Measurements from ENCODE around the gene C12orf57.
A peak's percentile ranks its signal among the peaks of the same experiment; 100 is the strongest.

The C12orf57 gene

DNA sequence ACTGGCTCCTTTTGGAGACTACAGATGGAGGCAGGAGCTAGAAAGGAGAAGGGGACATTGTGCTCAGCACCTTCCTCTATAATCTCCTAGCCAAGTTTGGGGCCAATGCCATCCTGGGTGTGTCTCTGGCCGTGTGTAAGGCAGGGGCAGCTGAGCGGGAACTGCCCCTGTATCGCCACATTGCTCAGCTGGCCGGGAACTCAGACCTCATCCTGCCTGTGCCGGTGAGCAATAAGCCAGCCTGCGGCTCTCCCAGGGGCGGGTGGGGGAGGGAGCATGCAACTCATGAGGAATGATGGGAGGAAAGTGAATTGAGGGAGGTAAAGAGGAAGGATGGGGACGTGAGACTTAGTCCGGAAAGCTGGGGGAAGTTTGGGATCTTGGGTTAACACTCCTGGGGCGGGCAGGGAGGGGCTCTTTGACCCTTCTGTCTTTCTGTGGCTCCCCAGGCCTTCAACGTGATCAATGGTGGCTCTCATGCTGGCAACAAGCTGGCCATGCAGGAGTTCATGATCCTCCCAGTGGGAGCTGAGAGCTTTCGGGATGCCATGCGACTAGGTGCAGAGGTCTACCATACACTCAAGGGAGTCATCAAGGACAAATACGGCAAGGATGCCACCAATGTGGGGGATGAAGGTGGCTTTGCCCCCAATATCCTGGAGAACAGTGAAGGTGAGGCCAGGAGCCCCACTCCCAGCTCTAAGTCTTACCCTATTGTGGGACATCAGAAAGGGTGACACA is 26.2 kb upstream of the C12orf57 start:
- no peak for DNase-seq (ENCODE audit: low read depth)

DNA sequence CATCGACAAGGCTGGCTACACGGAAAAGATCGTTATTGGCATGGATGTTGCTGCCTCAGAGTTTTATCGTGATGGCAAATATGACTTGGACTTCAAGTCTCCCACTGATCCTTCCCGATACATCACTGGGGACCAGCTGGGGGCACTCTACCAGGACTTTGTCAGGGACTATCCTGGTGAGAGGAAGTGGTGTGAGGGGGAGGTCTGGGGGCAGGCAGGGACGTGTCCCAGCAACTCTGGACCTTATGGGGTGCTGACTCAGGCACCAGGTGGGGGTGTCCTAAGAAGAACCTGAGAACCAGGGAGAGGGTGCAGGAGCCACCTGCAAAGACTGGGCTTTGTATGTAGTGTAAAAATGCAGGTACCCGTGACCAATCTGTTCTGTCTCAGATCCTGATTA is 24.2 kb upstream of the C12orf57 start:
- DNase-seq (ENCODE audit: low read depth), result no peak

DNA sequence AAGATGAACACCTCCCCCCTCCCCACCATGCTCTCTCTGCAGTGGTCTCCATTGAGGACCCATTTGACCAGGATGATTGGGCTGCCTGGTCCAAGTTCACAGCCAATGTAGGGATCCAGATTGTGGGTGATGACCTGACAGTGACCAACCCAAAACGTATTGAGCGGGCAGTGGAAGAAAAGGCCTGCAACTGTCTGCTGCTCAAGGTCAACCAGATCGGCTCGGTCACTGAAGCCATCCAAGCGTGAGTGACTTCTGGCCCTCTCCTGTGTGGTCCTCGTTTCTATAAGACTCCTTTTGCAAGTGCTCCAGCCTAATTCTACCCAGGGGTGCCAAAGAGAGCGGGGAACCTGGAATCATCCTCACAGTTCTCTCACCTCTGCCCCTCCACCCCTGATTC is 22.3 kb upstream of the C12orf57 start:
- DNase-seq (ENCODE audit: low read depth), result no peak

DNA sequence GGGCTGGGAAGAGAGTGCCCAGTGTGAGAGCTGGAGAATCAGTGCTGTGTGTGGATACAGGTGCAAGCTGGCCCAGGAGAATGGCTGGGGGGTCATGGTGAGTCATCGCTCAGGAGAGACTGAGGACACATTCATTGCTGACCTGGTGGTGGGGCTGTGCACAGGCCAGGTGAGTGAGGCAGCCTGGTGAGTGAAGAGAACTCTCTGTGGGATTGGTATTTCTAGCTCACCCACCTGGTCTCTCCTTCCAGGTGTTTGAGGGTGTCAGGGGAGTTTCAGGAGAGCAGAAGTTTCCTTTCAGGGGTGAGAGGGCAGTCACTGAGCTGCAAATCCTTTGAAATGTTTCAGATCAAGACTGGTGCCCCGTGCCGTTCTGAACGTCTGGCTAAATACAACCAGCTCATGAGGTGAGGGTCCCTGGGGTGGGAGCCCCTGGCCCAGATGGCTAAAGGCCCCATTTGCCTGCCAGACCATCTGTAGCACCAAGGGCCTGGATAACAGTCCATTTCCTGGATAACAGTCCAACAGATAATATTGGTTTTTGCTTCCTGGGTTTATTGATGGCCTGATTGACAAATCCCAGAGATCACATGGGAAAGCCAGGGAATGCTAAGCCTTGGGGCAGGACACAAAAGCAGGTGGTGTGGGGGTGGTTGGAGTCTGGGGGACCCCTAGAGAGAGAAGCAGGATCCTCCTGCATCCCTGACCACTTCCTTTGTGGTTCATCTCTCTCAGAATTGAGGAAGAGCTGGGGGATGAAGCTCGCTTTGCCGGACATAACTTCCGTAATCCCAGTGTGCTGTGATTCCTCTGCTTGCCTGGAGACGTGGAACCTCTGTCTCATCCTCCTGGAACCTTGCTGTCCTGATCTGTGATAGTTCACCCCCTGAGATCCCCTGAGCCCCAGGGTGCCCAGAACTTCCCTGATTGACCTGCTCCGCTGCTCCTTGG is 21.6 kb upstream of the C12orf57 start:
- DNase-seq (ENCODE audit: low read depth), result no peak

DNA sequence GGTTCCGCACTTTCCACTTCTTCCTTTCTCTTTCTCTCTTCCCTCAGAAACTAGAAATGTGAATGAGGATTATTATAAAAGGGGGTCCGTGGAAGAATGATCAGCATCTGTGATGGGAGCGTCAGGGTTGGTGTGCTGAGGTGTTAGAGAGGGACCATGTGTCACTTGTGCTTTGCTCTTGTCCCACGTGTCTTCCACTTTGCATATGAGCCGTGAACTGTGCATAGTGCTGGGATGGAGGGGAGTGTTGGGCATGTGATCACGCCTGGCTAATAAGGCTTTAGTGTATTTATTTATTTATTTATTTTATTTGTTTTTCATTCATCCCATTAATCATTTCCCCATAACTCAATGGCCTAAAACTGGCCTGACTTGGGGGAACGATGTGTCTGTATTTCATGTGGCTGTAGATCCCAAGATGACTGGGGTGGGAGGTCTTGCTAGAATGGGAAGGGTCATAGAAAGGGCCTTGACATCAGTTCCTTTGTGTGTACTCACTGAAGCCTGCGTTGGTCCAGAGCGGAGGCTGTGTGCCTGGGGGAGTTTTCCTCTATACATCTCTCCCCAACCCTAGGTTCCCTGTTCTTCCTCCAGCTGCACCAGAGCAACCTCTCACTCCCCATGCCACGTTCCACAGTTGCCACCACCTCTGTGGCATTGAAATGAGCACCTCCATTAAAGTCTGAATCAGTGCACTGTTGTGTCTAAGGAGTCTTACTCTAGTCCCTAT is 20.7 kb upstream of the C12orf57 start:
- no peak for DNase-seq (ENCODE audit: low read depth)

DNA sequence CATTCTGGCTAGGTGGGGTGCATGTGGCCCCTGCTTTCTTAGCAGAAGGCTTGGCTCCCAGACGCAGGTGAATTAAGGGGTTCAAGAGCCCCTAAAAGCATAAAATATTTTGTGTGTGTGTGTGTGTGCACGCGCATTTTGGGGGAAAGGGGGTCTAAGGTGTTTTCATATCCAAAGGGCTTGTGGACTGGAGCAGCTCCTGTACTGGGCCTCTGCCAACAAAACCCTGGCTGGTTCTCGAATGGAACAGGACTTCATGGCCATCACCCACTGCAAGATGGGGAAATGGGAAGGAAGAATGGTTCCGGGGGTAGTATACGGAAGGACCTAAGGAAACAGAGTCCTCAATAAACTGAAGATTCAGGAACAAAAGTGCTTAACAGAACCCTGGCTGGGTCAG is 20.0 kb upstream of the C12orf57 start:
- DNase-seq (ENCODE audit: low read depth), result no peak

DNA sequence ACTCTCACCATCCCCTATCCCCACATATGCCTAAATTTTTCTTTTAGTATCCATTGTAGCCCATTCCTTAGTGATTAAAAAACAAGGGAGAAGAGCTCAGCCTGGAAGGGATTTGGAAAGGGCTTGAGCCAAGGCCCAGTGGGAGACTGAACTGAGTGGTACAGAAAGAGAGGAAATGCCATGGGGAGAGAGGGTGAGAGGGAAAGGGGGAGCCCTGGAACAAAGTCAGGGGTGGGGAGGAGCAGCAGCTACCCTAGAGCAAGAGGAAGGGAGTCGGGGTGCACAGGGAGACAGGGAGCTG is 18.6 kb upstream of the C12orf57 start:
- DNase-seq (ENCODE audit: low read depth), result no peak

DNA sequence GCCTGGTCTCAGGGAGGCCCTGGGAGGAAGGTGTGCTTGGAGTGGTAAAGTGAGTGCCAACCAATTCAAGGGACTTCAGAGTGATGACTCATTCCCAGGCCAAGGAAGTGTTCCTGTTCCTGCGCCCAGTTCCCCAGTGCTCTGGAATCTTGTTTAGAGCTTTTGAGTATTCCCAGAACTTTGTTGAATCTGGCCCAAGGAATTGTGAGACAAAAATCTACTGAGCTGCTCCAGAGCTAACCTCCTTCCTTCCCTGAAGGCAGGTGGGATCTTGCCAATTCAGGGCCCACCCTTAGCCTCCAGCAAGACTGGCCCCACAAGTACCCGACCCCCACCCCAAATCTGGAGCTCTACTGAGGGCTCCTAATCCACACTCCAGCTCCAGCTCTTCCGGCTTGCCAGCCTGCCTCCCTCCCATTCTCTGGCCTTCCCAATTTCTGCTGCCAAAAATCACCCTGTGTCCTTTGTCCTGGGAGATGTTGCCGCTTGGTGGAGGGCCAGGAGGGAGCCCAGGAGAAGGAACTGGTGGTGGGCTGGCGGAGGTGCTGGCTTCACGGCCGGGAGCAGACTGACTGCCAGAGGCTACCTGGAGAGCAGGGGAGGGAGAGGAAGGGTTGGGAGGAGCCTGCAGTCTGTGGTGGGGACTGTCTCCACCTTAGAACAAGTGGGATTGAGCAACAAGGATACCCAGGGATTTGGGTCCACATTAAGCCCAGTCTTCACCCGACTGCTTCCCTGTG is 18.1 kb upstream of the C12orf57 start:
- no peak for DNase-seq (ENCODE audit: low read depth)

DNA sequence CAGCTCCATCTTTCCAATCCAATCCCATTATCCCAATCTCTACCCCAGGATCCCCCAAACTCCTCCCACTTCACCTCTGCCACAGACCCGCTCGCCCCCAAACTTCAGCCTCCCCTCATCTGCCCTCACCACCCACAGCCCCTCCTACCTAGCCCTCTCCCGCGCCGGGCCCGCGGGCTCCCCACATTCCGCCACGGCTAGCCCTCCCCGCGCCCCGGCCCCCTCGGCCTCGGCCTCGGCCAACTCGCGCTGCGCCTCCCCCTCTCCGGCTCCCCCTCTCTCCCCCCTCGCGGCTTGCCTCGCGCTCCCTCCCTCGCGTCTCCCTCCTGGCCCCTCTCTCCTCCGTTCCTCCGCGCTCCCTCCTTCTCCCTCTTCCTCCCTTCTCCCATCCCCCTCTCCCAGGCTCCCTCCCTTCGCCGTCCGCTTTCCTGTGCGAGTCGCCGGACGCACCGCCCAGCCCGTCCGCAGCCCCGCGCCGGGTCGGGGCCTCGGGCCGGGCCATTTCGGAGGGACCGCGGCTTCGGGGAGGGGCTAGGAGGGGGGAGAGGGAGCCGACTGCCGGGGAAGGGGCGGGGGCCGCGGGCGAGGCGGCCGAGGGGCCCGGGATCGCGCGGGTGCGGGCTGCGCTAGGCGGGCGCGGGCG is 16.3 kb upstream of the C12orf57 start, which contains the start of gene ATN1:
ATN1 (plus strand) TSS at position 581 of the 643 bp plus-strand sequence. CDS start 6,043 bp downstream, outside the sequence.
- DNase-seq (ENCODE audit: low read depth), result peak; percentile 33

DNA sequence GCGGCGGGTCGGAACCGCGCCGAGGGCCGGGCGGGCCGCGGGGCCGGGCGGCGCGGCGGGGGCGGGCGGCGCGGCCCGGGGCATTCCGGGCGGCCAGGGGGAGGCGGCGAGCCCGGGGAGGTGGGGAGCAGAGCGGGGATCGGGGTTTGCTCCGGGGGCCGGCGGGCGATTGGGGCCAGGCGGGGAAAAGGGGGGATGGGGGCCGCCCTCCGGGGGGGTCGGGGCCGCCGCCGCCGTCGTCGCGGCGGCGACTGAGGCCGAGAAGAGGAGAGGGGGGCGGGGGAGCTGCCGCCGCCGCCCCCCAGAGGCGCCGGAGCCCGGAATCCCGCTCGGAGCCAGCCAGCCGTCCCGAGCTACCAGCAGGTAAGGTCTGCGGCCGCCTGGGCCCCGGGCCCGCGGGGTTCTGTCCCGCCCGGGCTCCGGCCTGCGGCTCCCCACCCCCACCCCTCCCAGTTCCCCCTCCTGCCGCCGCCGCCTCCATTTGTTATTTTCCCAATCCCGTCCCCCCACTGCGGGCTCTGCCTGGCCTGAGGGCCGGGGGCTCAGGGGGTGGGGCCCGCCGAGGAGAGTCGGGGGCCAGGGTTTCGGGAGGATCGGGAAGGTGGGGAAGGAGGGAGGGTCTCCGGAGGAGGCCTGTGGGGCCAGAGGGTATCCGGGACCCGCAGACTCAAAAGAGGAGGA is 15.7 kb upstream of the C12orf57 start:
- no peak for DNase-seq (ENCODE audit: low read depth)

DNA sequence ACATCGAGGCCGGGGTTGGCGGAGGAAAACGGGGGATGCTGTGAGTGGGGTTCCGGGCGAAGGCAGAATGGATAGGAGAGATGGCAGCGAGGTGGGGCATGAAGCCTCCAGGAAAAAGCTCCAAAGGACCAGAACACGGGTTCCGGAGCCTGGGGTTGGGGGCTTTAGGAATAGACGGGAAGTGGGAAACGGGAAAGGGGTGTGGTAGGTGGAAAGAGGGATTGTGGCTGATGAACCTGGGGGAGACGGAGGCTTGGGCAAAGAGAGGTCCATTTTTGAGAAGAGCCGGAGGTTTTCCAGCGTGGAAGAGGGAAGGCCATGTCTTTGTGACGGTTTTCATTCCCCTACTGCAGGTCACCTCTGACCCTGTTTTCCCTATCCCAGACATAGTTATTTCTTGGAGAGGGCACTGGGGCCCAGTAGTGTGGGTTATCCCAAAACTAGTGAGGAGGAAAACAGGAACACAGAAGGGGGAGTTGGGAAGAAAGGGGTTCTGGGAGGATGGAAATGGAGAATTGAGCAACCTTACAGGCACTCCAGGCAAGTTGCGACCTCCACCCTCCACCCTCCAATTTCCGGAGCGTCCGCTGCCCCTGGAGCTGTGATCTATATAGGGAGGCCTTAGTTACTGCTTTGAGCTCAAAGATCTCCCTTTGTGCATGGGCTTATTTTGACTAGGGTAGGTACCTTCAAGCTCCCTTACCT is 15.0 kb upstream of the C12orf57 start:
- no peak for DNase-seq (ENCODE audit: low read depth)

DNA sequence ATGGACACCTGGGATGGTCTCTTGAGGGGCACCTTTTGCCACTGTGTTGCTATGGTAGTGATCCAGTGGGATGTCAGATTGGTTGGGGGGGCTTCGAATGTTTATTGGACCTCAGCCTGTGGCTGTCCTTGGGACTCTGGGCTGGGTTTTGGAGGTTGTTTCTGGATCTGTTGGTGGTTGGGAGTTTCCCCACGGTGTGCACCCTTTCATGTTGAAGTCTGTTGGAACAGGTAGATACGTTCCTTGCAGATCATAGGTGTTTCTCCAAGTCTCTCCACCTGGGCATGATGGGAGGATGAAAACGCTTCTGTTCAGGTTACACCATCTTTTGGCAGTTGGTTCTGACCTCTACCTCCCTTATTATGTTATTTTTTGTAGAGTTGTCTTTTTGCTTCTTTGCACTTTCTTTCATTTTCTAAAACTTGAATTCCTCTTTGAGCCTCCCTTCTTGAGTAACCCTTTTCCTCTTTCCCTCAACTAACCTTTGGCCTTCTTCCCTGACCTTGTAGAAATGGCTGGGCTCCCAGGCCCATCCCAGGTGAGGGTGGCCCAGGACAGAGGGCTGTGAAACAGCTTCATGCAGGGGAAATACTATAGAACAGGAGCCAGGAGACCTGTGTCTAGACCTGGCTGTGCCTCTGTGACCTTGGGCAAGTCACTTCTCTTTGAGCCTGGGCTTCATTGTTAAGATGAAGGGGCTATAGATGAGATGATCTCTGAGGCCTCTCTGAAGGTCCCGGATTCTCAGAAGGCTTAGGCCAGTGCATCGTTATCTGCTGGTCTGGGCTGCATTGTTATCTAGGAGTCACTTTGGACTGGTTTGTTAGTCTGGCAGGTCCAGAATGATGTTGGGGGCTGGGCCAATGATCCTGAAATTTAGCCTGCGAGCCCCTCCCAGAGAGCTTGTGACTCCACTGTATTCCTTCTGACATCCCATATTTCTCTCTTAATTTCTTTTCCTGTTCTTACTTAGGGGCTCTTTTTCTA is 14.1 kb upstream of the C12orf57 start:
- DNase-seq (ENCODE audit: low read depth), result no peak

DNA sequence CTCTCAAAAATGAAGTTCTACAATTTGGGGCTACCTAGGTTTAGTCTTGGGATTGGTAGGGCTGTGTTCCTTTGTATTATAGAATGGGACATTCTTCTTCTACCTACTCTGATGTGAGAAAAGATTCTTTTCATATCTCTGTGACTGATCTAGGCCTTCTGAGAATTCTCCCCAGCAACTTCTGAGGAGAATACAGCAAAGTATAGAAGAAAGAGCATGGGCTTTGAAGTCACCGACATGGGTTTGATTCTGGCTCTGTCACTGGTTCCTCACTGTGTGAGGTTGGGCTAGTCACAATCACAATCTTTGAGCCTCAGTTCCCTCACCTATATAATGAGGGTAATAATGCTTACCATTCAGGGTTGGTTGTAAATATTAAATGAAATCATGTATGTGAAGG is 11.1 kb upstream of the C12orf57 start:
- no peak for DNase-seq (ENCODE audit: low read depth)

DNA sequence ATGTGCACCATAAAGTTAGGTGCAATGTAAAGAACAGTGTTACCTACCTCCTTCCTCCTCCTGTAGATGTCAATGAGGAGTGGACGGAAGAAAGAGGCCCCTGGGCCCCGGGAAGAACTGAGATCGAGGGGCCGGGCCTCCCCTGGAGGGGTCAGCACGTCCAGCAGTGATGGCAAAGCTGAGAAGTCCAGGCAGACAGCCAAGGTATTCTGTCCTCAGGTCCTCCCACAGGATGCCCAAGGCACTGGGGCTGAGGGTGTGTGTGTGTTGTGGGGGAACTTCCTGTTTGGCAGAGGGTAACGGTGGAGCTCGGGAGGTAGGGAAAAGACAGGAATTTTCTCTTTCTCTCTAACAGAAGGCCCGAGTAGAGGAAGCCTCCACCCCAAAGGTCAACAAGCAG is 9.7 kb upstream of the C12orf57 start:
- DNase-seq (ENCODE audit: low read depth), result no peak

DNA sequence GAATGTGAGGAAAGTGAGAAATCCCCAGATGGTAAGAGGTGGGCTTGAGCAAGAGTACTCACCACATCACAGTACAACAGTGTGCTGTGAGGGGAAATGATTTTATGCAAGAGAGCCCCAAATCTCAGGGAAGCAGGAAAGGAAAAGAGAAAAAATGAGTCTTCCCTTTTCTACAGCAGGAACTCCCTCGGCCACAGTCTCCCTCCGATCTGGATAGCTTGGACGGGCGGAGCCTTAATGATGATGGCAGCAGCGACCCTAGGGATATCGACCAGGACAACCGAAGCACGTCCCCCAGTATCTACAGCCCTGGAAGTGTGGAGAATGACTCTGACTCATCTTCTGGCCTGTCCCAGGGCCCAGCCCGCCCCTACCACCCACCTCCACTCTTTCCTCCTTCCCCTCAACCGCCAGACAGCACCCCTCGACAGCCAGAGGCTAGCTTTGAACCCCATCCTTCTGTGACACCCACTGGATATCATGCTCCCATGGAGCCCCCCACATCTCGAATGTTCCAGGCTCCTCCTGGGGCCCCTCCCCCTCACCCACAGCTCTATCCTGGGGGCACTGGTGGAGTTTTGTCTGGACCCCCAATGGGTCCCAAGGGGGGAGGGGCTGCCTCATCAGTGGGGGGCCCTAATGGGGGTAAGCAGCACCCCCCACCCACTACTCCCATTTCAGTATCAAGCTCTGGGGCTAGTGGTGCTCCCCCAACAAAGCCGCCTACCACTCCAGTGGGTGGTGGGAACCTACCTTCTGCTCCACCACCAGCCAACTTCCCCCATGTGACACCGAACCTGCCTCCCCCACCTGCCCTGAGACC is 8.2 kb upstream of the C12orf57 start:
- DNase-seq (ENCODE audit: low read depth), result no peak

DNA sequence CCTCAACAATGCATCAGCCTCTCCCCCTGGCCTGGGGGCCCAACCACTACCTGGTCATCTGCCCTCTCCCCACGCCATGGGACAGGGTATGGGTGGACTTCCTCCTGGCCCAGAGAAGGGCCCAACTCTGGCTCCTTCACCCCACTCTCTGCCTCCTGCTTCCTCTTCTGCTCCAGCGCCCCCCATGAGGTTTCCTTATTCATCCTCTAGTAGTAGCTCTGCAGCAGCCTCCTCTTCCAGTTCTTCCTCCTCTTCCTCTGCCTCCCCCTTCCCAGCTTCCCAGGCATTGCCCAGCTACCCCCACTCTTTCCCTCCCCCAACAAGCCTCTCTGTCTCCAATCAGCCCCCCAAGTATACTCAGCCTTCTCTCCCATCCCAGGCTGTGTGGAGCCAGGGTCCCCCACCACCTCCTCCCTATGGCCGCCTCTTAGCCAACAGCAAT is 7.6 kb upstream of the C12orf57 start:
- DNase-seq (ENCODE audit: low read depth), result no peak

DNA sequence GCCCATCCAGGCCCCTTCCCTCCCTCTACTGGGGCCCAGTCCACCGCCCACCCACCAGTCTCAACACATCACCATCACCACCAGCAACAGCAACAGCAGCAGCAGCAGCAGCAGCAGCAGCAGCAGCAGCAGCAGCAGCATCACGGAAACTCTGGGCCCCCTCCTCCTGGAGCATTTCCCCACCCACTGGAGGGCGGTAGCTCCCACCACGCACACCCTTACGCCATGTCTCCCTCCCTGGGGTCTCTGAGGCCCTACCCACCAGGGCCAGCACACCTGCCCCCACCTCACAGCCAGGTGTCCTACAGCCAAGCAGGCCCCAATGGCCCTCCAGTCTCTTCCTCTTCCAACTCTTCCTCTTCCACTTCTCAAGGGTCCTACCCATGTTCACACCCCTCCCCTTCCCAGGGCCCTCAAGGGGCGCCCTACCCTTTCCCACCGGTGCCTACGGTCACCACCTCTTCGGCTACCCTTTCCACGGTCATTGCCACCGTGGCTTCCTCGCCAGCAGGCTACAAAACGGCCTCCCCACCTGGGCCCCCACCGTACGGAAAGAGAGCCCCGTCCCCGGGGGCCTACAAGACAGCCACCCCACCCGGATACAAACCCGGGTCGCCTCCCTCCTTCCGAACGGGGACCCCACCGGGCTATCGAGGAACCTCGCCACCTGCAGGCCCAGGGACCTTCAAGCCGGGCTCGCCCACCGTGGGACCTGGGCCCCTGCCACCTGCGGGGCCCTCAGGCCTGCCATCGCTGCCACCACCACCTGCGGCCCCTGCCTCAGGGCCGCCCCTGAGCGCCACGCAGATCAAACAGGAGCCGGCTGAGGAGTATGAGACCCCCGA is 7.0 kb upstream of the C12orf57 start:
- no peak for DNase-seq (ENCODE audit: low read depth)

Measured in stimulated activated CD8-positive, alpha-beta memory T cell treated with anti-CD3 and anti-CD28 coated beads, Interleukin-12 subunit alpha, Interleukin-12 subunit beta, amount 100 ng/mL, for 1 hour (primary cell).